Central memory CD8-positive, alpha-beta T cell (primary cell): ENCODE measurements around the gene TENT4A.

Experiments
- ATAC-seq: fragments of 150-1000 bp; cut with Tn5 transposase; replicated peaks from 2 replicates; pipeline ENCODE4 v1.10.0; 2022; ENCODE audit warnings: mild to moderate bottlenecking, moderate FRiP score, moderate number of reproducible peaks; ENCODE audit not compliant: poor library complexity, severe bottlenecking; ENCODE audit errors: extremely low read depth
- DNase-seq, 2 donors: peaks; one replicate each; pipeline ENCODE4 v3.0.0; 2021; ENCODE audit warnings: low spot score in 2 of 2
- H3K27ac Mint-ChIP-seq: one replicate; pipeline ENCODE4 v1.8.0; 2022; ENCODE audit warnings: low read depth, mild to moderate bottlenecking, moderate library complexity, mixed read lengths
- H3K27me3 Mint-ChIP-seq: one replicate; pipeline ENCODE4 v1.8.0; 2022; ENCODE audit warnings: mixed read lengths
- H3K36me3 Mint-ChIP-seq: one replicate; pipeline ENCODE4 v1.8.0; 2022; ENCODE audit warnings: mild to moderate bottlenecking, moderate library complexity, mixed read lengths; ENCODE audit not compliant: insufficient read depth
- H3K4me1 Mint-ChIP-seq: one replicate; pipeline ENCODE4 v1.8.0; 2022; ENCODE audit warnings: mixed read lengths
- H3K4me3 Mint-ChIP-seq: one replicate; pipeline ENCODE4 v1.8.0; 2022; ENCODE audit warnings: mild to moderate bottlenecking, moderate library complexity, mixed read lengths
- H3K9me3 Mint-ChIP-seq: one replicate; pipeline ENCODE4 v1.8.0; 2022; ENCODE audit warnings: mixed read lengths

The TENT4A gene

GRCh38 chr5:6715271-6715670, 2.0 kb downstream of the TENT4A start:
- Mint-ChIP-seq H3K4me1 (peaks cover 63% of the 10 kb centered on the region), H3K36me3 (peaks cover 22% of the 10 kb centered on the region), H3K27me3 (no peaks in the 10 kb centered on the region), H3K9me3 (no peaks in the 10 kb centered on the region), H3K4me3 (peak overlapping the region; percentile 83), H3K27ac (peak overlapping the region; percentile 32)
- DNase-seq = peak in 1 of 2 donors; percentile 4
- no peak for ATAC-seq

- DNase-seq (peak in 1 of 2 donors; percentile 9), ATAC-seq (no peak)
- Mint-ChIP-seq H3K27ac (peak overlapping the region; percentile 32), H3K4me1 (peaks cover 70% of the 10 kb centered on the region), H3K4me3 (peak overlapping the region; percentile 83), H3K36me3 (peaks cover 20% of the 10 kb centered on the region), H3K9me3 (no peaks in the 10 kb centered on the region), H3K27me3 (no peaks in the 10 kb centered on the region)
Measured at GRCh38 chr5:6715758-6716628, 2.8 kb downstream of the TENT4A start.

- Mint-ChIP-seq H3K4me1 (peaks cover 75% of the 10 kb centered on the region), H3K36me3 (peaks cover 20% of the 10 kb centered on the region), H3K27me3 (no peaks in the 10 kb centered on the region), H3K4me3 (peak overlapping the region; percentile 83), H3K27ac (no peak overlapping the region), H3K9me3 (no peaks in the 10 kb centered on the region)
- DNase-seq (no peak), ATAC-seq (no peak)
Measured at GRCh38 chr5:6716629-6717149, 3.5 kb downstream of the TENT4A start.

GRCh38 chr5:6717247-6717646, 4.0 kb downstream of the TENT4A start:
- H3K9me3 Mint-ChIP-seq = no peaks in the 10 kb centered on the region
- peaks cover 16% of the 10 kb centered on the region for H3K36me3 Mint-ChIP-seq
- H3K4me3 Mint-ChIP-seq = peak overlapping the region; percentile 83
- no peak overlapping the region for H3K27ac Mint-ChIP-seq
- H3K27me3 Mint-ChIP-seq = no peaks in the 10 kb centered on the region
- no peak for DNase-seq
- no peak for ATAC-seq
- H3K4me1 Mint-ChIP-seq = peaks cover 75% of the 10 kb centered on the region

GRCh38 chr5:6717687-6718086, 4.5 kb downstream of the TENT4A start:
- no peaks in the 10 kb centered on the region for H3K9me3 Mint-ChIP-seq
- H3K27ac Mint-ChIP-seq = no peak overlapping the region
- peaks cover 13% of the 10 kb centered on the region for H3K36me3 Mint-ChIP-seq
- ATAC-seq (no peak), DNase-seq (no peak)
- peaks cover 79% of the 10 kb centered on the region for H3K4me1 Mint-ChIP-seq
- no peaks in the 10 kb centered on the region for H3K27me3 Mint-ChIP-seq
- H3K4me3 Mint-ChIP-seq = no peak overlapping the region

GRCh38 chr5:6718161-6718681, 5.0 kb downstream of the TENT4A start:
- peaks cover 83% of the 10 kb centered on the region for H3K4me1 Mint-ChIP-seq
- no peak overlapping the region for H3K27ac Mint-ChIP-seq
- H3K36me3 Mint-ChIP-seq = peaks cover 13% of the 10 kb centered on the region
- no peaks in the 10 kb centered on the region for H3K9me3 Mint-ChIP-seq
- no peak overlapping the region for H3K4me3 Mint-ChIP-seq
- H3K27me3 Mint-ChIP-seq = no peaks in the 10 kb centered on the region
- DNase-seq = no peak
- ATAC-seq = no peak

GRCh38 chr5:6718718-6719117, 5.5 kb downstream of the TENT4A start:
- H3K9me3 Mint-ChIP-seq = no peaks in the 10 kb centered on the region
- H3K4me3 Mint-ChIP-seq = no peak overlapping the region
- peak overlapping the region; percentile 51 for H3K27ac Mint-ChIP-seq

GRCh38 chr5:6719417-6719816, 6.2 kb downstream of the TENT4A start:
- Mint-ChIP-seq H3K4me3 (no peak overlapping the region), H3K27ac (peak overlapping the region; percentile 51), H3K9me3 (no peaks in the 10 kb centered on the region), H3K27me3 (no peaks in the 10 kb centered on the region), H3K4me1 (peaks cover 95% of the 10 kb centered on the region), H3K36me3 (peaks cover 17% of the 10 kb centered on the region)
- ATAC-seq (no peak), DNase-seq (no peak)

More at GRCh38 chr5:6718718-6719117, 5.5 kb downstream of the TENT4A start:
- H3K36me3 Mint-ChIP-seq = peaks cover 17% of the 10 kb centered on the region
- ATAC-seq (no peak), DNase-seq (no peak)
- H3K27me3 Mint-ChIP-seq = no peaks in the 10 kb centered on the region
- peaks cover 88% of the 10 kb centered on the region for H3K4me1 Mint-ChIP-seq

GRCh38 chr5:6719896-6720560, 6.8 kb downstream of the TENT4A start:
- ATAC-seq (no peak), DNase-seq (no peak)
- Mint-ChIP-seq H3K4me1 (peaks cover 98% of the 10 kb centered on the region), H3K36me3 (peaks cover 18% of the 10 kb centered on the region), H3K4me3 (peak overlapping the region; percentile 8), H3K9me3 (no peaks in the 10 kb centered on the region), H3K27me3 (no peaks in the 10 kb centered on the region), H3K27ac (no peak overlapping the region)

GRCh38 chr5:6720561-6720921, 7.3 kb downstream of the TENT4A start:
- ATAC-seq (no peak), DNase-seq (no peak)
- Mint-ChIP-seq H3K36me3 (peaks cover 18% of the 10 kb centered on the region), H3K27ac (peak overlapping the region; percentile 64), H3K4me1 (peaks cover 98% of the 10 kb centered on the region), H3K4me3 (no peak overlapping the region), H3K9me3 (no peaks in the 10 kb centered on the region), H3K27me3 (no peaks in the 10 kb centered on the region)

GRCh38 chr5:6721442-6721841, 8.2 kb downstream of the TENT4A start:
- H3K4me1 Mint-ChIP-seq = peaks cover 97% of the 10 kb centered on the region
- H3K4me3 Mint-ChIP-seq = peak overlapping the region; percentile 38
- peak overlapping the region; percentile 64 for H3K27ac Mint-ChIP-seq
- ATAC-seq (no peak), DNase-seq (no peak)
- H3K9me3 Mint-ChIP-seq = no peaks in the 10 kb centered on the region
- H3K27me3 Mint-ChIP-seq = no peaks in the 10 kb centered on the region
- H3K36me3 Mint-ChIP-seq = peaks cover 19% of the 10 kb centered on the region

GRCh38 chr5:6722015-6722414, 8.8 kb downstream of the TENT4A start:
- Mint-ChIP-seq H3K36me3 (peaks cover 19% of the 10 kb centered on the region), H3K4me3 (peak overlapping the region; percentile 38), H3K27ac (peak overlapping the region; percentile 64), H3K4me1 (peaks cover 97% of the 10 kb centered on the region), H3K27me3 (no peaks in the 10 kb centered on the region), H3K9me3 (no peaks in the 10 kb centered on the region)
- no peak for DNase-seq
- ATAC-seq = no peak
